HL-60 (cell line): Measurements from ENCODE around the gene STK25.

Experiments
- DNase-seq, 2 experiments: peaks; one replicate each; pipeline ENCODE4 v3.0.0-alpha.2; 2010 to 2020; ENCODE audit warnings: low read depth in 1 of 2, low spot score in 1 of 2
- H3K27ac ChIP-seq: fragments of 250-450 bp; sonication (Bioruptor Pico); replicated peaks from 2 replicates; pipeline ENCODE4 v1.5.1; 2020; ENCODE audit warnings: mild to moderate bottlenecking, moderate library complexity
- H3K27me3 ChIP-seq: fragments of 250-450 bp; sonication (Bioruptor Pico); 2 replicates; pipeline ENCODE4 v1.5.1; 2021; ENCODE audit warnings: mild to moderate bottlenecking, moderate library complexity; ENCODE audit not compliant: insufficient read depth, poor library complexity, severe bottlenecking
- H3K4me3 ChIP-seq: replicated peaks from 2 replicates; pipeline ENCODE4 v1.5.1; 2011; ENCODE audit warnings: mild to moderate bottlenecking, control low read depth, low read length; ENCODE audit not compliant: insufficient read depth
- CTCF ChIP-seq: IDR thresholded peaks from one replicate; pipeline ENCODE4 v1.5.1; 2011; ENCODE audit warnings: low read length, control low read depth, inconsistent platforms; ENCODE audit not compliant: insufficient read depth
- GABPA ChIP-seq: IDR thresholded peaks from 2 replicates; pipeline ENCODE4 v1.6.1; 2012; ENCODE audit warnings: low read depth
- POLR2AphosphoS5 ChIP-seq: IDR thresholded peaks from 2 replicates; pipeline ENCODE4 v1.6.1; 2012; ENCODE audit warnings: low read depth
- REST ChIP-seq: IDR thresholded peaks from 2 replicates; pipeline ENCODE4 v1.6.1; 2012; ENCODE audit warnings: low read depth; ENCODE audit not compliant: insufficient replicate concordance
- SPI1 ChIP-seq: IDR thresholded peaks from 2 replicates; pipeline ENCODE4 v1.6.1; 2012; ENCODE audit warnings: low read depth, mild to moderate bottlenecking, borderline replicate concordance

The STK25 gene

GRCh38 chr2:241467777-241468475 is 40.5 kb downstream of the STK25 start:
- H3K27ac ChIP-seq = no peak overlapping the region
- peaks cover 18% of the 10 kb centered on the region for H3K27me3 ChIP-seq
- no peak for DNase-seq
- no peak overlapping the region for H3K4me3 ChIP-seq
- no peak for TF ChIP-seq REST
- no peak for TF ChIP-seq SPI1
- no peak for TF ChIP-seq CTCF
- TF ChIP-seq GABPA = no peak
- TF ChIP-seq POLR2AphosphoS5 = no peak

GRCh38 chr2:241466230-241466629 is 42.2 kb downstream of the STK25 start:
- no peak for TF ChIP-seq POLR2AphosphoS5
- TF ChIP-seq SPI1 = no peak
- TF ChIP-seq REST = no peak
- no peak for TF ChIP-seq GABPA
- TF ChIP-seq CTCF = no peak
- DNase-seq = no peak
- no peak overlapping the region for H3K4me3 ChIP-seq
- no peak overlapping the region for H3K27ac ChIP-seq
- H3K27me3 ChIP-seq = peaks cover 21% of the 10 kb centered on the region

DNA sequence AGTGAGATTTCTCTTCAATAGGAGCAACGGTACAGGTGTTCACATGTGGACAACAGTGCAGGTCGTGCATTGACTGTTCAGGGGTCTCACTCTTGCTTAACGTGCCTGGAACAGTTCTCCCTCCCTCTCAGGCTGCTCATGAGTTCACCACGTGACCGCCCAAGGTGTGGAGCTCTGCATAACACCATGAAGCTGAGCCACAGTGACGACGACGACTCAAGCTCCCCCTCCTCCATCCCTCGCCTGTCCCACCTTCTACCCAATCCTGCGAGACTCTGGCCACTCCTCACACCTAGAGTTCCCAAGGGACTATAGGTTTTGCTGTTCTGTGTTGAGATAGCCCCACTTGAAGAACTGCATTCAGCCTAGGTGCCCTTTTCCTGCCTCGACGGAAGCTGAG is 42.8 kb downstream of the STK25 start:
- no peak for DNase-seq
- TF ChIP-seq SPI1 (no peak), POLR2AphosphoS5 (no peak)
- no peak overlapping the region for H3K27ac ChIP-seq

GRCh38 chr2:241463276-241464135 is 44.9 kb downstream of the STK25 start:
- no peak for DNase-seq
- Histone ChIP-seq H3K27ac (no peak overlapping the region), H3K27me3 (peaks cover 31% of the 10 kb centered on the region), H3K4me3 (no peak overlapping the region)
- TF ChIP-seq SPI1 (no peak), REST (no peak)

More for the DNA sequence above, 42.8 kb downstream of the STK25 start:
- H3K4me3 ChIP-seq = no peak overlapping the region
- H3K27me3 ChIP-seq = peaks cover 24% of the 10 kb centered on the region
